Astrocyte of the cerebellum (primary cell): Measurements from ENCODE around the gene CTNNA3.

Source experiments
- DNase-seq: peaks from one replicate; pipeline ENCODE4 v3.0.0-alpha.2; 2011; ENCODE audit warnings: low read depth
- H3K4me3 ChIP-seq: 2 replicates; pipeline ENCODE4 v1.5.1; 2011; ENCODE audit warnings: mild to moderate bottlenecking, low read depth, low read length, moderate library complexity
- CTCF ChIP-seq: IDR thresholded peaks from 2 replicates; pipeline ENCODE4 v1.5.1; 2012; ENCODE audit warnings: low read length, low read depth, moderate library complexity, mild to moderate bottlenecking; ENCODE audit errors: missing control alignments
- in situ Hi-C: cut with HindIII; loops from 2 replicates; pipeline ENCODE4 v1.10.0; 2017; ENCODE audit warnings: low sequenced_read_pairs

Gene CTNNA3

DNA sequence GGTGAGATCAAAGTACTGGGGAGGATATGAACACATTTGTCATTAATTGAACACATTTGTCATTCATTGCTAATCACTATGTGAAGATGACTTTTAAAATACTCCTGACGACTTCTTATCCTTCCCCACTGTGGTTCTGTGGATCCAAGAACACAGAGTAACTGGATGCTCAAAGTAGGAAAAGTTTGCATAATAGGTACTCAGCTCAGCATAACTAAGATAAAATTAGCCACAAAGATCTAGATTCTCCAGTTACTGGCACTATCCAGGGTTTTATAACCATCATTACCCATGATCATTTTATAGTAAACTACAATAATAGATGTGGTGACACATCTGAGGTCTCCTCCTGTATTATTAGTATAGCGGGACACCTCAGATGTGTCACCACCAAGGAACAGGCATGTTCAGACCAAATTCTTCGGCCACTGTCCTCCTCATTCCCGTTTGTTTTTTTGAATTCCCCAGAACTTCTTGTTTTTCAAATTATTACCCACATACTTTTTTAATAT is 933.7 kb downstream of the CTNNA3 start:
- DNase-seq, result no peak
- TF ChIP-seq CTCF, result no peak
- no peak overlapping the region for H3K4me3 ChIP-seq
- in situ Hi-C loops, result no loop called here

DNA sequence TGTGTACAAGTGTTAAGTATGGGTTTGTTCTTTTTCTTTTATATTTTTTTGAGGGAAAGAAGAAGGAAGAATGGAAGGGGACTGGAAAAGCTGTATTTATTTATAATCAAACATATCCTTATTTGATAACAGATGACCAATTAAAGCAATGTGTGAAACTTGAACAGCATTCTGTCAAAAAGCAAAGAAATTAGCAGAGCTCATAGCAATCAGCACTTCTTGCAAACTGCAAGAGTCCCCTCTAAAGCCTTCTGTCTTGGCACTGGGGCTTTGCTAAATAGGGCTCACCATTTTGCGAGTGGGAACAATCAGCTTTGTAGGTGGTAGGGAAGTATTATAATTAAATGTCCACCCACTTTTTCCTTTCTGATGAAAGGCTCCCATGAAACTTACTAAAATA is 935.1 kb downstream of the CTNNA3 start:
- no peak for TF ChIP-seq CTCF
- in situ Hi-C loops, result no loop called here
- DNase-seq, result no peak
- no peak overlapping the region for H3K4me3 ChIP-seq

GRCh38 chr10:66755474-66755873 is 940.5 kb downstream of the CTNNA3 start:
- H3K4me3 ChIP-seq, result no peak overlapping the region
- DNase-seq, result no peak
- TF ChIP-seq CTCF, result no peak
- in situ Hi-C loops, result no loop called here

DNA sequence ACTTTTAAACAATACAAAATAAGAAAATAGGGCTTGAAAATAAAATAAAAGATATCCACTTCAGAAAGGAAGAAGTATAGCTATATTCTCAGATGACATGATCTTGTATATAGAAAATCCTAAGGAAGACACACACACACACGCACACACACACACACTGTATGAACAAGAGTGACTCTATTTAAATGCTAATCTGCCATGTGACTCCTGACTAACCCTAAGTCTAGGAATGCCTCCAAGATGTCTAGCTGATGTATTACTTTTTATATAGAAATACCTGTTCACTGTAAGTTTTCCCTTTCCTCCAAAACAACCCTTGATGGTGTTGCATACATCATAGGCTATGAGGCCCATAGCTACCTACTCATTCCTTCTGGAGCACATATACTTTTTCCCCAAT is 943.3 kb downstream of the CTNNA3 start:
- in situ Hi-C loops, result no loop called here
- no peak for TF ChIP-seq CTCF
- peak; percentile 51 for DNase-seq
- no peak overlapping the region for H3K4me3 ChIP-seq

DNA sequence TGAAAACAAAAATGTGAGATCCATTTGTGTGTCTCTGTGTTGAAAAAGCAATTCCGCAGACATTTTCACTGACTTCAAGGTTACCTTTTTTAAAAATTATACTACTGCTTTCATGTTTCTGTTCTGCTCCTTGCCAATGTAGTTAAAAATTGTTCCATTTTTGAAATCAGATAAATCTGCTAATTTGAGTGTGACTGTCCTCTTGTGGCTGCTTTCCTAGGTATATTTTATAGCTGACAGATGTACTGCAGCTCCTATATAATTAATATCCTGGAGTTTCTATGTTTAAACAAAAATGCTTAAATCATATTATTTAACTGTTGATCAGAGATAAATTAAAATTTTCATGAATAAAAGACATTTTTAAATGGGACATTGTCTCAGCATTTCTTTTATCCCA is 947.8 kb downstream of the CTNNA3 start:
- in situ Hi-C loops, result loop anchor here (5.0 kb wide), 1 partner anchor 49 kb away; no protein-coding TSS in a partner anchor
- no peak for TF ChIP-seq CTCF
- H3K4me3 ChIP-seq, result no peak overlapping the region

DNA sequence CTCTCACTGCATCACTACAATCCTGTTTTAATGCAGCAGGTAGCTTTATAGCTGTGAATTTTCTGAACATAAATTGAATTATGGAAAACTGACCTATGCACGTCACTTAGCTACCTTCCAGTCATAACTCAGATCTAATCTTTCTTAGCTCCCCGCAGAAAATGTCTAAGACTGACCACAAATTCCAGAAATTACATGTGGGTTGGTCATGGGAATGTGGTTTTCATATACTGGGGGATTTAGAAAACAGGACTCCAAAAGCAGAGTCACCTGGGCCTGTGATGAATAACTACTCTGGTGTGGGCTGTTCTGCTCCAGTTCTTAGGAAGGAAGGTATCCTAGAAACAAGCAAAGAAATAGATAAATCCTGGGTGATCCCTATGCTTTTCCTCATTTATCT is 948.5 kb downstream of the CTNNA3 start:
- H3K4me3 ChIP-seq, result no peak overlapping the region
- TF ChIP-seq CTCF, result no peak
- in situ Hi-C loops, result loop anchor here (5.0 kb wide), 1 partner anchor 50 kb away; no protein-coding TSS in a partner anchor
- DNase-seq, result peak; percentile 94

More for the DNA sequence above, 947.8 kb downstream of the CTNNA3 start:
- no peak for DNase-seq
